A673 (cell line): ENCODE measurements around the gene HAUS2. TPM values are rescaled to one million over a fixed set of nuclear protein-coding genes. Genes with fewer than 3 reads are reported as not detected.

Source experiments
- Bru-seq: library from RNA; stranded (reverse); fragments of 400-500 nt; gene quantifications from one replicate; lab custom pipeline; 2021; lab: Mats Ljungman, UMichigan
- BruChase-seq, 2 experiments: library from RNA; stranded (reverse); fragments of 400-500 nt; gene quantifications; one replicate each; lab custom pipeline; 2021; lab: Mats Ljungman, UMichigan
- BruUV-seq: library from RNA; stranded (reverse); fragments of 400-500 nt; replicated peaks from 2 replicates; lab custom pipeline; 2021; lab: Mats Ljungman, UMichigan
- CTCF ChIA-PET: fragments of 300-600 bp; sonication (Branson Sonifier 250); formaldehyde crosslinking; loops from one replicate; lab custom pipeline; 2022; ENCODE audit warnings: antibody characterized with exemption; lab: Charles Lee
- POLR2A ChIA-PET: fragments of 300-600 bp; sonication (Branson Sonifier 250); formaldehyde crosslinking; loops from one replicate; lab custom pipeline; 2022; ENCODE audit warnings: antibody characterized with exemption; ENCODE audit not compliant: low non-redundant PET; lab: Charles Lee
- DNase-seq: peaks from one replicate; pipeline ENCODE4 v3.0.0-alpha.2; 2015; ENCODE audit warnings: low spot score
- H3K27ac ChIP-seq: fragments of 200-600 bp; sonication (generic); 2 replicates; pipeline ENCODE4 v1.5.1; 2016; ENCODE audit warnings: mixed run types, low read depth, mild to moderate bottlenecking, mixed read lengths, antibody characterized with exemption, low read length; ENCODE audit not compliant: poor library complexity, severe bottlenecking
- H3K27me3 ChIP-seq: fragments of 200-600 bp; sonication (generic); replicated peaks from 2 replicates; pipeline ENCODE4 v1.6.1; 2017; ENCODE audit warnings: mixed run types, low read depth, mild to moderate bottlenecking, mixed read lengths, antibody characterized with exemption, low read length; ENCODE audit not compliant: insufficient read depth, poor library complexity
- H3K36me3 ChIP-seq: fragments of 200-600 bp; sonication (generic); 2 replicates; pipeline ENCODE4 v1.6.1; 2016; ENCODE audit warnings: mixed run types, mild to moderate bottlenecking, mixed read lengths, antibody characterized with exemption, low read length; ENCODE audit not compliant: insufficient read depth, poor library complexity, severe bottlenecking
- H3K4me1 ChIP-seq: fragments of 200-600 bp; sonication (generic); 2 replicates; pipeline ENCODE4 v1.6.1; 2017; ENCODE audit warnings: mixed run types, mild to moderate bottlenecking, mixed read lengths, antibody characterized with exemption, low read length; ENCODE audit not compliant: insufficient read depth, poor library complexity, severe bottlenecking
- H3K4me3 ChIP-seq: fragments of 200-600 bp; sonication (generic); 2 replicates; pipeline ENCODE4 v1.5.1; 2016; ENCODE audit warnings: low read depth, mixed run types, mild to moderate bottlenecking, mixed read lengths, low read length; ENCODE audit not compliant: poor library complexity, severe bottlenecking
- H3K9me3 ChIP-seq: fragments of 200-600 bp; sonication (generic); 2 replicates; pipeline ENCODE4 v1.6.1; 2016; ENCODE audit warnings: mixed run types, low read depth, mild to moderate bottlenecking, mixed read lengths, antibody characterized with exemption, low read length; ENCODE audit not compliant: poor library complexity, severe bottlenecking
- CTCF ChIP-seq: fragments of 300-800, 200-600 bp; sonication (generic); conservative IDR thresholded peaks from 2 replicates; pipeline ENCODE4 v1.5.1; 2017; ENCODE audit warnings: low read depth, mild to moderate bottlenecking, antibody characterized with exemption, low read length, moderate library complexity, mixed read lengths
- EZH2 ChIP-seq: fragments of 200-600 bp; sonication (generic); IDR thresholded peaks from 2 replicates; pipeline ENCODE4 v1.6.1; 2017; ENCODE audit warnings: borderline replicate concordance, low read depth, mild to moderate bottlenecking, mixed read lengths, antibody characterized with exemption, low read length; ENCODE audit not compliant: poor library complexity, severe bottlenecking
- intact Hi-C: fragments of 100-400 bp; cut with micrococcal nuclease; formaldehyde crosslinking; loops from one replicate; pipeline ENCODE4 v1.10.0; 2022; ENCODE audit not compliant: unreplicated experiment
- long read RNA-seq: library from polyadenylated mRNA; stranded (forward); transcript quantifications from one replicate; pipeline ENCODE4 v2.0.0, GENCODE V29; 2022
- total RNA-seq: library from RNA; stranded (reverse); gene quantifications from 2 replicates; pipeline ENCODE4 v1.2.3, GENCODE V29; 2021

The HAUS2 gene
- total RNA-seq = 39.5 and 44.1 TPM in 2 replicates
- percentile 81 among the genes with signal in this experiment for Bru-seq, nascent RNA
- BruChase-seq, experiment 1, labeled RNA remaining after a 2-hour chase = percentile 85 among the genes with signal in this experiment
- percentile 93 among the genes with signal in this experiment for BruChase-seq, experiment 2, labeled RNA remaining after a 6-hour chase
- long read RNA-seq, transcript HAUS2-201 (6 exons, 3,949 nt) = major isoform, 14 of 34 reads
- long read RNA-seq, transcript HAUS2-205 (7 exons, 626 nt) = minor isoform, 5 of 34 reads
- long read RNA-seq, partial matches to known transcripts = 2 of 34 reads
- long read RNA-seq, other reads (novel, unspliced or antisense) = 10 of 34 reads

- DNase-seq = peak; percentile 90
- H3K27me3 ChIP-seq = no peaks in the 10 kb centered on the region
- peaks cover 7% of the 10 kb centered on the region for H3K4me1 ChIP-seq
- H3K9me3 ChIP-seq = no peaks in the 10 kb centered on the region
- TSS peak; percentile 54 for BruUV-seq
- TF ChIP-seq EZH2 = no peak
- no peak for TF ChIP-seq CTCF
- CTCF ChIA-PET = interaction anchor here (0.6 to 0.7 kb wide), 2 partner anchors 37 to 101 kb away, joined by 3 to 4 read pairs; no protein-coding TSS in a partner anchor
- H3K36me3 ChIP-seq = peaks cover 22% of the 10 kb centered on the region
- POLR2A ChIA-PET = no interaction called here
- intact Hi-C loops = loop anchor here (5.0 kb wide), 1 partner anchor 104 kb away; no protein-coding TSS in a partner anchor
- H3K27ac ChIP-seq = peak within 1 kb of the TSS; percentile 90
- peak within 1 kb of the TSS; percentile 95 for H3K4me3 ChIP-seq
Observed at GRCh38 chr15:42548249-42549031, at the start of gene HAUS2, which contains the start of gene LRRC57. Gene HAUS2, plus strand, starts transcription at chr15:42548838. Its CDS starts 35 bp downstream, at chr15:42548873. Gene LRRC57, minus strand, starts transcription at chr15:42548793. Its CDS starts 359 bp downstream, at chr15:42548434.

- TF ChIP-seq EZH2 = no peak
- TF ChIP-seq CTCF = no peak
- Histone ChIP-seq H3K36me3 (peaks cover 7% of the 10 kb centered on the region), H3K4me1 (peaks cover 12% of the 10 kb centered on the region), H3K27ac (no peak overlapping the region), H3K9me3 (no peaks in the 10 kb centered on the region), H3K4me3 (no peak overlapping the region), H3K27me3 (no peaks in the 10 kb centered on the region)
- ChIA-PET POLR2A (interaction anchor here (0.6 kb wide), 1 partner anchor 239 kb away, joined by 17 read pairs; no protein-coding TSS in a partner anchor), CTCF (no interaction called here)
- no TSS peak for BruUV-seq
- DNase-seq = no peak
- intact Hi-C loops = loop anchor here (10.0 kb wide), 1 partner anchor 155 kb away; no protein-coding TSS in a partner anchor
Observed at GRCh38 chr15:42499858-42500609, 48.6 kb upstream of the HAUS2 start.

- no peak for DNase-seq
- intact Hi-C loops = no loop called here
- Histone ChIP-seq H3K4me1 (peaks cover 8% of the 10 kb centered on the region), H3K4me3 (no peak overlapping the region), H3K27ac (no peak overlapping the region), H3K9me3 (no peaks in the 10 kb centered on the region), H3K27me3 (no peaks in the 10 kb centered on the region), H3K36me3 (peaks cover 7% of the 10 kb centered on the region)
- CTCF ChIA-PET = no interaction called here
- TF ChIP-seq CTCF = no peak
- TF ChIP-seq EZH2 = no peak
- BruUV-seq = no TSS peak
- POLR2A ChIA-PET = no interaction called here
Observed at GRCh38 chr15:42502477-42502876, 46.2 kb upstream of the HAUS2 start.
